ENCODE results near the gene CXCL5. TPM values are rescaled to one million over a fixed set of nuclear protein-coding genes. Genes with fewer than 3 reads are reported as not detected.

CXCL5 gene
- total RNA-seq, 3 donors from 2014 or later (not counting 1 experiment from before 2014, with no cell fraction given): 0.23 to 2.0 (median 1.5) TPM

GRCh38 chr4:73945674-73946449 is 52.6 kb downstream of the CXCL5 start:
- H3K36me3 Mint-ChIP-seq: no peaks in the 10 kb centered on the region
- Histone ChIP-seq H3K4me1 (ENCODE audit: control insufficient read depth, insufficient read depth, low read length) (no peaks in the 10 kb centered on the region), H3K27ac (ENCODE audit: low read length) (no peak overlapping the region), H3K4me3 (ENCODE audit: low read length) (no peak overlapping the region), H3K9me3 (ENCODE audit: control insufficient read depth, insufficient read depth, low read length) (no peaks in the 10 kb centered on the region), H3K36me3 (ENCODE audit: control insufficient read depth, insufficient read depth, low read length) (no peaks in the 10 kb centered on the region), H3K27me3 (ENCODE audit: control insufficient read depth, insufficient read depth, low read length) (peaks cover 4% of the 10 kb centered on the region)
- no peak for TF ChIP-seq CTCF (IDR thresholded peaks at IDR 0.05)
- intact Hi-C loops (cut with micrococcal nuclease): no loop called here
- peaks cover 5 to 10% of the 10 kb centered on the region in 2 donors for H3K9me3 Mint-ChIP-seq
- DNase-seq (no peak), ATAC-seq (no peak)
- H3K27ac Mint-ChIP-seq: no peak overlapping the region
- 85% methylated on average over 2 of the region's 3 CpGs for WGBS (ENCODE audit: insufficient coverage)
- no peaks in the 10 kb centered on the region for H3K4me1 Mint-ChIP-seq
- no peak overlapping the region for H3K4me3 Mint-ChIP-seq
- H3K27me3 Mint-ChIP-seq (ENCODE audit: low read depth in 2 of 2): peaks cover 29 to 30% of the 10 kb centered on the region in 2 donors

Other genes starting within 250 kb of the CXCL5 start
- gene CXCL6, start 162.0 kb downstream of the CXCL5 start, total RNA-seq: not detected
- gene PF4V1, start 145.4 kb downstream of the CXCL5 start, total RNA-seq: 10 to 100 TPM in 1 of 3 donors, 1 to 10 TPM in 1, not detected in 1; 3.3 to 14.9 TPM
- gene CXCL1, start 129.3 kb downstream of the CXCL5 start, total RNA-seq: 1 to 10 TPM in 1 of 3 donors, not detected in 2; 3.4 TPM
- gene PF4, start 16.6 kb downstream of the CXCL5 start, total RNA-seq: 10 to 100 TPM in 2 of 3 donors, 1 to 10 TPM in 1; 5.8 to 55.9 (median 21.3) TPM
- gene PPBP, start 10.5 kb downstream of the CXCL5 start, total RNA-seq: 100 to 1,000 TPM in 1 of 3 donors, 10 to 100 TPM in 2; 16.8 to 171 (median 56.9) TPM
- gene CXCL3, start 40.0 kb upstream of the CXCL5 start, total RNA-seq: 1 to 10 TPM; 1.1 to 6.6 (median 3.5) TPM
- gene CXCL2, start 100.5 kb upstream of the CXCL5 start, total RNA-seq: 10 to 100 TPM in 1 of 3 donors, 1 to 10 TPM in 2; 1.0 to 33.1 (median 7.2) TPM
- 10 to 100 TPM in 2 of 3 donors, 1 to 10 TPM in 1; 9.5 to 11.7 (median 10.4) TPM for gene MTHFD2L, start 159.4 kb upstream of the CXCL5 start, total RNA-seq

Measured in natural killer cell (primary cell).